HAP-1 (cell line): ENCODE results near the gene KLHDC7A.

ENCODE experiments used
- DNase-seq, 2 experiments: peaks; one replicate each; pipeline ENCODE4 v3.0.0-alpha.2; 2016 to 2020; ENCODE audit warnings: low spot score in 2 of 2
- H3K27me3 ChIP-seq: fragments of 250-450 bp; sonication (Bioruptor Pico); 2 replicates; pipeline ENCODE4 v1.5.1; 2020; ENCODE audit warnings: low read depth, mild to moderate bottlenecking, moderate library complexity
- H3K36me3 ChIP-seq: fragments of 250-450 bp; sonication (Bioruptor Pico); replicated peaks from 2 replicates; pipeline ENCODE4 v1.5.1; 2020; ENCODE audit warnings: mild to moderate bottlenecking
- H3K4me1 ChIP-seq: fragments of 250-450 bp; sonication (Bioruptor Pico); 2 replicates; pipeline ENCODE4 v1.5.1; 2020; ENCODE audit warnings: mild to moderate bottlenecking
- H3K4me3 ChIP-seq: fragments of 250-450 bp; sonication (Bioruptor Pico); 2 replicates; pipeline ENCODE4 v1.5.1; 2020; ENCODE audit warnings: mild to moderate bottlenecking, moderate library complexity
- H3K9me3 ChIP-seq: fragments of 250-450 bp; sonication (Bioruptor Pico); 2 replicates; pipeline ENCODE4 v1.5.1; 2020; ENCODE audit warnings: mild to moderate bottlenecking, moderate library complexity
- in situ Hi-C: fragments of 300-500 bp; cut with MboI; formaldehyde crosslinking; loops from 3 replicates; pipeline ENCODE4 v1.14.3; 2020; ENCODE audit warnings: low sequenced_read_pairs, inconsistent platforms, mixed read lengths

KLHDC7A gene

GRCh38 chr1:18463063-18463462 is 17.7 kb upstream of the KLHDC7A start:
- in situ Hi-C loops = no loop called here
- DNase-seq = no peak
- H3K4me3 ChIP-seq = no peak overlapping the region
- H3K36me3 ChIP-seq = no peaks in the 10 kb centered on the region
- H3K4me1 ChIP-seq = no peaks in the 10 kb centered on the region
- no peaks in the 10 kb centered on the region for H3K9me3 ChIP-seq
- no peaks in the 10 kb centered on the region for H3K27me3 ChIP-seq

- H3K27me3 ChIP-seq = no peaks in the 10 kb centered on the region
- no peaks in the 10 kb centered on the region for H3K36me3 ChIP-seq
- in situ Hi-C loops = no loop called here
- no peaks in the 10 kb centered on the region for H3K4me1 ChIP-seq
- no peak overlapping the region for H3K4me3 ChIP-seq
- no peak for DNase-seq
- H3K9me3 ChIP-seq = no peaks in the 10 kb centered on the region
Measured at GRCh38 chr1:18463984-18464664, 16.6 kb upstream of the KLHDC7A start.

DNA sequence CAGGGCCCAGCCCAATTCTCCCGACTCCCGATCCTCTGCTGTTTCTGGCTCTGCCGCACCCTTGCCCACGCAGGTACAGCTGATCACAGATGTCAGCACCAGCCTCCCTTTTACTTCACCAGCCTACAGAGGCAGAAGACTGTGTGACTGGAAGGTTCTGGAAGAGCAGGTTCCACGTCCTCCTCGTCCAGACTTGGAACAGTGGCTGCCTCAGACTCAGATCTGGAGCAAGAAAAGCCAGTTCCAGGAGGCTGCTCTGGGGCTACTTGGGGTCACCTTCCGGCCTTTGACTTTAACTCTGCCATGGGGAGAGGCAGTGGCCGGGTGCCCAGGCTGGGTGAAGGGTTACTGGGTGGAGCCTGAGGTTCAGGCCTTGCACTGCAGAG is 16.1 kb upstream of the KLHDC7A start:
- Histone ChIP-seq H3K4me1 (no peaks in the 10 kb centered on the region), H3K9me3 (no peaks in the 10 kb centered on the region), H3K27me3 (no peaks in the 10 kb centered on the region), H3K4me3 (no peak overlapping the region), H3K36me3 (no peaks in the 10 kb centered on the region)
- DNase-seq = no peak
- in situ Hi-C loops = no loop called here

DNA sequence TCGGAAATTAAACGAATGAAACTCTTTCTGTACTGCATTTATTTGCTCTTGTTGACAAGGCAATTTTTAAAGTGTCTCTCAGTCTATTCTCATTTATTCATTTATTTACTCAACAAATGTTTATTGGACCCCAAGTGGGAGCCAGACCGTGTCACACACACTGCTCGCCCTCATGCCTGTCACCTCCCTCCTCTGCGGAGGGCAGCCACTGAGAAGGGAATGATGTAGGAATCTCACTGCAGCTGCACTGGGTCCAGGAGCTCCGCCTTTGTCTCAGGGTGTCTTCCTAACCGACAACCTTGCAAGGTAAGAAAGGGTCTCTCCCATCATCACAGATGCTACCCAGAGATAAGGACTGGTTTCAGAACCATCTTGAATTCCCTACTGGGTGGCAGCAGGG is 14.1 kb upstream of the KLHDC7A start:
- no peaks in the 10 kb centered on the region for H3K36me3 ChIP-seq
- no peaks in the 10 kb centered on the region for H3K27me3 ChIP-seq
- H3K9me3 ChIP-seq = no peaks in the 10 kb centered on the region
- no peak overlapping the region for H3K4me3 ChIP-seq
- in situ Hi-C loops = no loop called here
- no peak for DNase-seq
- H3K4me1 ChIP-seq = no peaks in the 10 kb centered on the region

- in situ Hi-C loops = no loop called here
- DNase-seq = no peak
- Histone ChIP-seq H3K9me3 (no peaks in the 10 kb centered on the region), H3K4me1 (no peaks in the 10 kb centered on the region), H3K4me3 (no peak overlapping the region), H3K27me3 (no peaks in the 10 kb centered on the region), H3K36me3 (no peaks in the 10 kb centered on the region)
Measured at GRCh38 chr1:18468570-18468969, 12.2 kb upstream of the KLHDC7A start.

GRCh38 chr1:18469514-18469913 is 11.2 kb upstream of the KLHDC7A start:
- H3K4me3 ChIP-seq = no peak overlapping the region
- H3K27me3 ChIP-seq = no peaks in the 10 kb centered on the region
- no peak for DNase-seq
- in situ Hi-C loops = no loop called here
- no peaks in the 10 kb centered on the region for H3K9me3 ChIP-seq
- H3K36me3 ChIP-seq = no peaks in the 10 kb centered on the region
- H3K4me1 ChIP-seq = no peaks in the 10 kb centered on the region

- H3K4me3 ChIP-seq = no peak overlapping the region
- no peaks in the 10 kb centered on the region for H3K9me3 ChIP-seq
- DNase-seq = no peak
- no peaks in the 10 kb centered on the region for H3K36me3 ChIP-seq
- no peaks in the 10 kb centered on the region for H3K4me1 ChIP-seq
- no peaks in the 10 kb centered on the region for H3K27me3 ChIP-seq
- in situ Hi-C loops = no loop called here
Measured at GRCh38 chr1:18470671-18471355, 9.9 kb upstream of the KLHDC7A start.

- Histone ChIP-seq H3K9me3 (no peaks in the 10 kb centered on the region), H3K4me1 (no peaks in the 10 kb centered on the region), H3K27me3 (no peaks in the 10 kb centered on the region), H3K36me3 (no peaks in the 10 kb centered on the region), H3K4me3 (no peak overlapping the region)
- in situ Hi-C loops = no loop called here
- no peak for DNase-seq
Measured at GRCh38 chr1:18473195-18473815, 7.4 kb upstream of the KLHDC7A start.

DNA sequence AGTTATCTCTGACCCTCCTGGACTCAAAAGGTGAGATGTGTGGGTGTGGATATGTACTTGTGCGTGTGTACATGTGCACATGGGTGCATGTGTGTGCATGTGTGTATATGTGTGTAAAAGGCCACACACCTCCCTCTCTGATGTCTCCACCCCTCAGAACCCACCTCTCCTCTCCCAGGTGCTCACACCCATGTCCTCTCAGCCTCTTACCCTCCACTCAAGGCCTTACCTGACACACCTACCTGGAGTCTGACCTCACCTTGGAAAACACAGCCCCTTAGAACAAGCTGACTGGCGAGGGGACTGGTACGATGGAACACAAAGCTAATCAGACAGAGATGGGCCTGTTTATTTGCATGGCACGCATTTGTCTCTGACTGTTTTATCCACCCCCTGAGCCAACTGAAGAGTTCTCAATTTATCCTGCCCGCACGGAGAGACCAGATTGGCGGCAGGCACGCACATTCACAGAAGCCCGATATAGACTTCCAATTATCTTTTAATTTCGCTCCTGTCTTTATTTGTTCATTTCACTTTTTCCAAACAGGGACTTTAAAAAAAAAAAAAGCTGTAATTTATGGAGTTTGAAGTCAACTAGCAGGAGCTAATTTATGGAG is 6.1 kb upstream of the KLHDC7A start:
- DNase-seq = no peak
- H3K27me3 ChIP-seq = no peaks in the 10 kb centered on the region
- in situ Hi-C loops = no loop called here
- no peaks in the 10 kb centered on the region for H3K9me3 ChIP-seq
- H3K4me1 ChIP-seq = no peaks in the 10 kb centered on the region
- no peaks in the 10 kb centered on the region for H3K36me3 ChIP-seq
- no peak overlapping the region for H3K4me3 ChIP-seq

DNA sequence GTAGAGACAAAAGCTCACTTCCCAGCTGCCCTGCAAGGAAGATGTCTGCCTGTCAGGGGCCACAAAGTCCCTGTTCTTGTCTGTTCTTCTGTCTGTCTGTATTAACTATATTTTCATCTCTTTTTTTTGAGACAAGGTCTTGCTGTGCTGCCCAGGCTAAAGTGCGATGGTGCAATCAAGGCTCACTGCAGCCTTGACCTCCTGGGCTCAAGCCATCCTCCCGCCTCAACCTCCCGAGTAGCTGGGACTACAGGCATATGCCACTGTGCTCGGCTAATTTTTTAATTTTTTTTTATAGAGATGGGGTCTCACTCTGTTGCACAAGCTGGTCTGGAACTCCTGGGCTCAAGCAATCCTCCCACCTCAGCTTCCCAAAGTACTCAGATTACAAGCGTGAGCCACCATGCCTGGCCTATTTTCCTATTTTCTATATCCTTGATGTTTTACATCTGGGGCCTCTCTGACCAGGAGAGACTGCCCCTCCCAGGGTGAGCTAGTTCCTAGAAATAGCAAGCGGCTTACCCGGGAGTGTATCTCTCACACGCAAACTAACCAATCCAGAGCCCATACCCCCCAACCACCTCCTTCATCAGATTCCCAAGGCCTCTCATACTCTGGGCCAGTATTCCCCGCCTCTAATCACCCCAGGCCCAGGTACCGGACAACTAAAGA is 5.4 kb upstream of the KLHDC7A start:
- in situ Hi-C loops = no loop called here
- no peaks in the 10 kb centered on the region for H3K4me1 ChIP-seq

DNA sequence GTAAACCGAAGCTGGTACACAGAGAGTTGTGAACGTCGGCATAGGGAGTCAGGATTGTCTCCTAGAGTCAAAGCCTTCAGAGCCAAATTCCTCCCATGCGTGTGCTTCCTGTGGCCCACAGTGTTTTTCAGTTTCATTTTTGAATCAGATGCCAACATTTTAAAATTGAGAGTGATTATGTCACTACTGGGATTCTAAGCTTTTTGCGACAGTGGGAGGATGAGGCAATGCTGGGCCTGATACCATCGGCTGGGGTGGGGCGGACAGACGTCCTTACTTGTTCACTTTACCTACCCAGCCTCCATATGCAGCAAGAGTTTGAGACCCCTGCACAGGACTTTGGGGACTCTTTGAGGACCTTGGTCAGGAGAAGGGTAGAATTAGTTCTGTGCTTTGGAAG is 1.3 kb upstream of the KLHDC7A start:
- no peaks in the 10 kb centered on the region for H3K4me1 ChIP-seq
- no peaks in the 10 kb centered on the region for H3K27me3 ChIP-seq
- no peaks in the 10 kb centered on the region for H3K9me3 ChIP-seq
- H3K36me3 ChIP-seq = no peaks in the 10 kb centered on the region
- no peak for DNase-seq
- in situ Hi-C loops = no loop called here
- no peak overlapping the region for H3K4me3 ChIP-seq

More for the DNA sequence above, 5.4 kb upstream of the KLHDC7A start:
- DNase-seq = no peak
- Histone ChIP-seq H3K36me3 (no peaks in the 10 kb centered on the region), H3K9me3 (no peaks in the 10 kb centered on the region), H3K27me3 (no peaks in the 10 kb centered on the region), H3K4me3 (no peak overlapping the region)

DNA sequence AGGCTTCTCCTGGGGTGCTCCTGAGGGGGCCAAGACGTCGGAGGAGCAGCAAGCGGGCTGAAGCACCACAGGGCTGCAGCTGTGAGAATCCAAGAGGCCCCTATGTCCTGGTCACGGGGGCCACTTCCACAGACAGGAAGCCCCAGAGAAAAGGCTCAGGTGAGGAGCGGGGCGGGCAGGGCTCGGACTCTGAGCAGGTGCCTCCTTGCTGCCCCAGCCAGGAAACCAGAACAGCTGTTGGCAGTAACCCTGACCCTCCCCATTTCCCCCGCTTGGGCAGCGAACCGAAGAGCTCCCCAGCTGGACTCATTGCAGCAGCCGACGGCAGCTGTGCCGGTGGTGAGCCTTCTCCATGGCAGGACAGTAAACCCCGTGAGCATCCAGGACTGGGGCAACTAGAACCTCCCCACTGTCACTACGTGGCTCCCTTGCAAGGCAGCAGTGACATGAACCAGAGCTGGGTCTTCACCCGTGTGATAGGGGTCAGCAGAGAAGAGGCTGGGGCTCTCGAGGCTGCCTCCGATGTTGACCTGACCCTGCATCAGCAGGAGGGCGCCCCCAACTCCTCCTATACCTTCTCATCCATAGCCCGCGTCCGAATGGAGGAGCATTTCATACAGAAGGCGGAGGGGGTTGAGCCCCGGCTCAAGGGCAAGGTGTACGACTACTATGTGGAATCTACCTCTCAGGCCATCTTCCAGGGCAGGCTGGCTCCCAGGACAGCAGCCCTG is 625 bp downstream of the KLHDC7A start:
- Histone ChIP-seq H3K9me3 (no peaks in the 10 kb centered on the region), H3K4me3 (no peak overlapping the region), H3K4me1 (no peaks in the 10 kb centered on the region), H3K36me3 (no peaks in the 10 kb centered on the region), H3K27me3 (no peaks in the 10 kb centered on the region)
- DNase-seq = no peak
- in situ Hi-C loops = no loop called here

DNA sequence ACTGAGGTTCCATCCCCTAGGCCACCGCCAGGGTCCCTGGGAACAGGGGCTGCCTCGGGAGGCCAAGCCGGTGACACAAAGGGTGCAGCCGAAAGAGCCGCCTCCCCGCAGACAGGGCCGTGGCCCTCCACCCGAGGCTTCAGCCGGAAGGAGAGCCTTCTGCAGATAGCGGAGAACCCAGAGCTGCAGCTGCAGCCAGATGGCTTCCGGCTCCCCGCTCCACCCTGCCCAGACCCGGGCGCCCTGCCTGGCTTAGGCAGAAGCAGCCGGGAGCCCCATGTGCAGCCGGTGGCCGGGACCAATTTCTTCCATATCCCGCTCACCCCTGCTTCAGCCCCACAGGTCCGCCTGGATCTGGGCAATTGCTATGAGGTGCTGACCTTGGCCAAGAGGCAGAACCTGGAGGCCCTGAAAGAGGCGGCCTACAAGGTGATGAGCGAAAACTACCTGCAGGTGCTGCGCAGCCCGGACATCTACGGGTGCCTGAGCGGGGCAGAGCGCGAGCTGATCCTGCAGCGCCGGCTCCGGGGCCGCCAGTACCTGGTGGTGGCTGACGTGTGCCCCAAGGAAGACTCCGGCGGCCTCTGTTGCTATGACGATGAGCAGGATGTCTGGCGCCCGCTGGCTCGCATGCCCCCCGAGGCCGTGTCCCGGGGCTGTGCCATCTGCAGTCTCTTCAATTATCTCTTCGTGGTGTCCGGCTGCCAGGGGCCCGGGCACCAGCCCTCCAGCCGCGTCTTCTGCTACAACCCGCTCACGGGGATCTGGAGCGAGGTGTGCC is 1.4 kb downstream of the KLHDC7A start:
- DNase-seq = no peak
- H3K4me1 ChIP-seq = no peaks in the 10 kb centered on the region
- in situ Hi-C loops = no loop called here

More for the DNA sequence above, 1.4 kb downstream of the KLHDC7A start:
- Histone ChIP-seq H3K36me3 (no peaks in the 10 kb centered on the region), H3K27me3 (no peaks in the 10 kb centered on the region), H3K9me3 (no peaks in the 10 kb centered on the region), H3K4me3 (no peak overlapping the region)
